K562 treated with DMSO at 1 percent for 48 hours (cell line): ENCODE results near the gene HOXC11. TPM values are rescaled to one million over a fixed set of nuclear protein-coding genes. Genes with fewer than 3 reads are reported as not detected.

ENCODE experiments used
- total RNA-seq: library from RNA; unstranded; fragments of 300-600 nt; gene quantifications from 2 replicates; pipeline ENCODE4 v1.2.3, GENCODE V29; 2022; ENCODE audit warnings: low replicate concordance; ENCODE audit errors: extremely low read depth

The HOXC11 gene
- not detected in 2 replicates for total RNA-seq

GRCh38 chr12:53972722-53973235 is at the start of gene HOXC11:
HOXC11 (plus strand) TSS chr12:53973126; CDS start chr12:53973242, 116 bp downstream.

DNA sequence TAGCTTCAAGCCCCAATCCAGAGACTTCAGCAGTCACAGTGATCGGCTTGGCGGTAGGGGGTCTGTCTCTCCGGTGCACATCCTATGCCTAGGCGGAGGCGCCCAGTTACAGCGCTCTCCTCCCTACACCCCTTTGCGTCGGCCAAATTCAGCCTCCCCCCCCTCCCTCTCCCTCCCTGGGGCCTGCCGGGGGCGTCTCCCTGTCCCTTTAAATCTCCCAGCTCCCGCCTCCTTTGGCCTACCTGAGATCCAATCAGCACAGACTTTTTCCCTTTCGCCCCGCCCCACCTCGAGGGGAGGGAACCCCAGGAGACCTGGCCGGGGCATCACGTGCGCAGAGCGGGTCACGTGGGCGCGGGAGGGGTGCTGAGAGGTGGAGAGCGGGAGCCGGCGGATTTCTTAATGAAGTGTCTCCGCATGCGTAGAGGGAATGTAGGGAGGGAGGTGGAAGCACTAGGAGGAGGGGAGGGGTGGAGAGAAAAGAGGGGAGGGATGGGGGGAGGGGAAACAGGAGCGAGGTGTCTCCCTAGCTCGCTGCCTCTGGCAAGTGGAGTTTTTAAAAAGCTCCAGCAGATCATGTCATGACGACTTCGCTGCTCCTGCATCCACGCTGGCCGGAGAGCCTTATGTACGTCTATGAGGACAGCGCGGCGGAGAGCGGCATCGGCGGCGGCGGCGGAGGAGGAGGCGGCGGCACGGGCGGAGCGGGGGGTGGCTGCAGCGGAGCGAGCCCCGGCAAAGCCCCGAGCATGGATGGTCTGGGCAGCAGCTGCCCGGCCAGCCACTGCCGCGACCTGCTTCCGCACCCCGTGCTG is 34.4 kb upstream of the HOXC11 start, which contains the start of gene HOXC13:
Gene HOXC13, plus strand, starts transcription at position 506 of the 815 bp plus-strand sequence. Its CDS starts 76 bp downstream, at position 582.

GRCh38 chr12:53954694-53955035 is 18.3 kb upstream of the HOXC11 start, which contains the start of gene HOXC12:
HOXC12 (plus strand) TSS chr12:53954903; CDS start chr12:53954930, 27 bp downstream.

GRCh38 chr12:53974084-53975063 is 1.4 kb downstream of the HOXC11 start, which contains the start of gene HOTAIR:
HOTAIR (minus strand) TSS chr12:53974954.

DNA sequence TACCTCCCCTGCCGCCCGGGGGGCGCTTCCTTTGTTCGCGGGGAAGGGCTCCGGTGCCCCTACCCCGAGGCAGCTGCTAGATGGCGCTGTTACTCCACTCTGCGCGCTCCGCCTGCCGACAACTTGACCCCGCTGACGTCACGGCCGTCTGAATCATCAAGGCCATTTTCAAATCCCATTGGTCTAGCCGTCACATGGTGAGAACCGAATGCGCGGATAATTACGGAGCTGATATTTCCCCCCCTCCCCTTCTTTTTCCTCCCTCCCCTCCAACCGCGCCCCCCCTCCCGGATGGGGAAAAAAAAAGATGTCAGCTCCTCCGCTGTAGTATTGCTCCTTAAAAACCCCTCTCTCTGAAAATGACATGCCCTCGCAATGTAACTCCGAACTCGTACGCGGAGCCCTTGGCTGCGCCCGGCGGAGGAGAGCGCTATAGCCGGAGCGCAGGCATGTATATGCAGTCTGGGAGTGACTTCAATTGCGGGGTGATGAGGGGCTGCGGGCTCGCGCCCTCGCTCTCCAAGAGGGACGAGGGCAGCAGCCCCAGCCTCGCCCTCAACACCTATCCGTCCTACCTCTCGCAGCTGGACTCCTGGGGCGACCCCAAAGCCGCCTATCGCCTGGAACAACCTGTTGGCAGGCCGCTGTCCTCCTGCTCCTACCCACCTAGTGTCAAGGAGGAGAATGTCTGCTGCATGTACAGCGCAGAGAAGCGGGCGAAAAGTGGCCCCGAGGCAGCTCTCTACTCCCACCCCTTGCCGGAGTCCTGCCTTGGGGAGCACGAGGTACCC is 12.2 kb downstream of the HOXC11 start, which contains the start of gene HOXC10:
Gene HOXC10, plus strand, starts transcription at position 246 of the 791 bp plus-strand sequence. Its CDS starts 114 bp downstream, at position 360.

GRCh38 chr12:54000116-54001114 is 27.5 kb downstream of the HOXC11 start, which contains the start of gene HOXC9:
HOXC9 (plus strand) TSS chr12:54000161; CDS start chr12:54000189, 28 bp downstream.

Other genes with a start within 250 kb of the HOXC11 start
- gene CALCOCO1, start 245.7 kb upstream of the HOXC11 start, total RNA-seq, result not detected in 2 replicates
- not detected in 2 replicates for gene CISTR, start 221.1 kb upstream of the HOXC11 start, total RNA-seq
- not detected in 2 replicates for gene HOXC13, start 34.3 kb upstream of the HOXC11 start, total RNA-seq
- gene HOXC12, start 18.2 kb upstream of the HOXC11 start, total RNA-seq, result not detected in 2 replicates
- not detected in 2 replicates for gene HOTAIR, start 1.8 kb downstream of the HOXC11 start, total RNA-seq
- not detected in 2 replicates for gene HOXC10, start 12.0 kb downstream of the HOXC11 start, total RNA-seq
- not detected in 2 replicates for gene HOXC9, start 27.0 kb downstream of the HOXC11 start, total RNA-seq
- not detected in 2 replicates for gene HOXC8, start 35.9 kb downstream of the HOXC11 start, total RNA-seq
- not detected in 2 replicates for gene HOXC6, start 55.3 kb downstream of the HOXC11 start, total RNA-seq
- gene HOXC5, start 59.9 kb downstream of the HOXC11 start, total RNA-seq, result not detected in 2 replicates
- gene HOXC4, start 80.7 kb downstream of the HOXC11 start, total RNA-seq, result not detected in 2 replicates
- gene SMUG1, start 215.9 kb downstream of the HOXC11 start, total RNA-seq, result not detected in 2 replicates